Hypothalamus (tissue), 51 donors: ENCODE results near the gene IQUB.
"Not testable (repeated sequence)": the region's sequence is repeated elsewhere in the genome, so short reads cannot be mapped to it uniquely, and the experiment has no call there.

Experiments used
- DNase-seq, 51 donors: peaks; one replicate each; lab custom pipeline; 2025; lab: John Stamatoyannopoulos, UW

IQUB gene

DNA sequence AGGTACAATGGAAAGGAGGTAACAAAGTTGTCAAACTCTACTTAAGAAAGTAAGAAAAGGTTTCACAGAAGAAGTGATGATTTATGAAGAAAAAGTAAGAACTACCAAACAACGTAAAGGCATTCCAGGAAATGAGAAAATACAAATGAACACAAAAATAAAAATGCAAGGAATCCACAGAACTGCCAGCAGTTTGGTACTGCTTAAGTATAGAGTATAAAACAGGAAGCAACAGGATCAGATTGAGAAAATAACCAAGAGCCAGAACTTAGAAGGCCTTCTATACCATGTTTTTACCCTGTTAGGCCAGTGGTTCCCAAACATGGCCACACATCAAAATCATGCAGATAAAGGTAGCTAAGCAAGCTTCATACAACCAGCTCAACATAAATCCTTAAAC is 14.0 kb upstream of the IQUB start:
- DNase-seq = no peak

DNA sequence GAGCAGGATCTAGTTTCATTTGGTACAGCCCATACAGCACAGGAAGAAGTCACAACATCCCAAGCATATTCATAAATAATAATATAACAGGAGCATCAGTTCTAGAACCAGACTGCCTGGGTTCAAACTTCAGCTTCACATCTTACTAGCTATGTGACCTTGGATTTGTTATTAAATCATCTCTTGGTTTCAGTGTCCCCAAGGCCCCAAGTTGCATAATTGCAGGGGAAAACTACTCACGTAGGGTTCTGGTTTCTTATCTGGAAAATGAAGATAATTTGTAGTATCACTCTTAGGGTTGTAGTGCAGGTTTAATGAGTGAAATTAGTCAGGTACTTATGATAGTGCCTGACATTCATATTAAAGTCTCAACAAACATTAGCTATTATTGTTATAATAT is 5.5 kb upstream of the IQUB start:
- no peak for DNase-seq

DNA sequence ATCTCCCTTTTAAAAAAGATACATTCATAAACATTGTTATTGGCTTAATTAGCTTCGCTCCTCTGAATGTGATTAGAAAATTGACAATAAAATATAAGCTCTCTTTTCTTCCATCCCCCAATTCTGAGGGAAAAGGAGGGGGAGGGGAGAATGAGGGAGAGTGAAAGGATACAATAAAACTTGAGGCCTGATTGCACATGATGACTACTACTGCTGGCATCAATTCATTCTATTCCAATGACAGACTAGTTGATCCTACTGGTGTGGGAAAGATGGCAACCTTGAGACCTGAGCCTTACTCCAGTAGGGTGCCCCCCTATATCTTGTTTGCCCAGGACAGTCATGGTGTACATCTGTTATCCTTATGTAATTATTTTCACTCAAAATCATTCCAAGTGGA is 4.5 kb upstream of the IQUB start:
- DNase-seq = no peak

DNA sequence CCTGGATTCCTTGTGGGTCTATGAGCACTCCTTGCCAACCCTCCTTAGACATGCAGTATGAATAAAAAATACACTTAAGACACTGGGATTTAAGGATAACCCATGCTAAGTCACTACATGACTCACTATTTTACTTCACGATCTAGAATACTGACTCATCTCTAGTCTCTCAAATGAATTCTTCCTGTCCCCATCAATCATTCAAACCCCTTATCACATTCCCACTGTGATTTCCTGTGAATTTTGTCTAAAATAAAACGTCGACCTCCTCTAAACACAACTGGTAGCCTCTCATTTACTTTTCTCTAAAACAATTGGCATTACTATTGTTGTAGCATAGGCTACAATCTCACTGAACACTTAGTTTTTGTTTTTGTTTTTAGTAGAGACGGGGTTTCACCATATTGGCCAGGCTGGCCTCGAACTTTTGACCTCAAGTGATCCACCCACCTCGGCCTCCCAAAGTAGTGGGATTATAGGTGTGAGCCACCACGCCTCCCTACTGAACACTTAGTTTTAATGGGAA is 3.9 kb upstream of the IQUB start:
- DNase-seq = no peak

DNA sequence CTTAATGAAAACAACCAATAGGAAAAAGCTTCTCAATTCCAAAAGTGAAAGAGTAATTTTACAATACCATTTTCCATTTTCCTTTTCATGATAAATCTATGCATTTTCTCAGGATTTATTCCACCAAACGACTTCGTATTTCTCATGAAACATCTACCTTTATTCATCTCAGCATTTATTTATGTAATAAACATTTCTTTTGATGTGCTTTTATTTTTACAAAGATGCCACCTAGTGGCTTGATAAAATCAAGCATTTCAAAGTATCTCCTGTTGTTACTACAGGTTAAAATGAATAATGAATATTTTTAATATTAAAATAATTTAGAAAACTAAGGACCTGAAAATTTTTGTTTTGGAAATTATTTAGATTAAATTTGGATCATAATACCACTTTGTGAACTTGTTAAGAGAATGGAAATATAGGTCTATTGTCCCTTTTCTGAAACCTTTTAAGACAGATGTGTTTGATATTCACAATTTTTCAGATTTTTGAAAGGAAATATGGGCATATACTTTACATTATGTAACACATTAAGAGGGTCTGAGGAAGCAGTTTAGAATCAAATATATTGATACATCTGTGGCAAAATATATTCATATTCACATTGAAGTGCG is 2.7 kb upstream of the IQUB start:
- no peak for DNase-seq

DNA sequence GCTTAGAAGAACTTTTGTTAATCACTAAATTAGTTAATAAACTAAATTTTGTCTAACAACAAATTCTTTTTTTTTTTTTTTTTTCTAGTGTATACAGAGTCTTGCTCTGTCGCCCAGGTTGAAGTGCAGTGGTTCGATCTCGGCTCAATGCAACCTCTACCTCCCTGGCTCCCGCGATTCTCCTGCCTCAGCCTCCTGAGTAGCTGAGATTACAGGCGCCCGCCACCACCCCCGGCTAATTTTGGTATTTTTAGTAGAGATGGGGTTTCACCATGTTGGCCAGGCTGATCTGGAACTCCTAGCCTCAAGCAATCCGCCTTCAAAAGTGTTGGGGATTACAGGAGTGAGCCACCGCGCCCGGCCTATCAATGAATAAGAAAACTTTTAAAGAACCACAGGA is 1.1 kb upstream of the IQUB start:
- DNase-seq = peak in 1 of 51 donors; percentile 0

DNA sequence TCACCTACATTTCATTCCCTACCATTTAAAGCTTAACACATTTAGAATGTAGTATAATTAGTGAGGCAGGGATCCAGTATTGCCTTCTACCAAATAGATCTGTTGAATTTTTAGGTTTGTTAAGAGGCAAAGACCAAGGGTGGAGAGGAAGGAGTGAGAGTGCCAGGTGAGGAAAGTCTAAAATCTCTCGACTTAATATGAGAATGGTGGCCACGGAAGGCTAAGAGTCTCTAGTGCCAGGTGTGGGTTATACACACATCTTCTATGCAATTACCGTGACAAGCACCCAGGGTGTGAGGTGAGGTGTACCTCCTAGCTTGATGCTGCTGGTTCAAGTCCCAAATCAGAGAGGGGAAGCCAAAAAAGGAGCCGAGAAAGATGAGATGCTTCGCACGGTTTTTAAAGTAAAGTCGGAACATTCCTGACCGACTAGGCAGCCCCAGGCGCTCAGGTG is 439 bp downstream of the IQUB start:
- peak in 1 of 51 donors; percentile 38 for DNase-seq

DNA sequence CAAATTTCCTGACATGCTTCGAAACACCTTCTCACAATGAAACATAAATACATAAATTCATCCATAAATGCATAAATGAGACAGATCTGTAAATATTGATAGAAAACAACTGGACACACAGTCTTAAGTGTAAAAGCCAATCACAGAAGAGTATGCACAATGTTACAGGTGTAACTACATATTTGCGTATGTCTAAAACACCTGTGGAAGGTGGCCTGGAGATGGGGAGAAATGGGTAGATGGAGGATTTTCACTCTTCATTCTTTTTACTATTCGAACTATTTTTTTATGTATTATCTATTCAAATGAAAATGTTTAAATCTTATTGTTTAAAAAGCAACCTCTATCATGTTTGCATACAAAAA is 860 bp downstream of the IQUB start:
- DNase-seq = no peak

DNA sequence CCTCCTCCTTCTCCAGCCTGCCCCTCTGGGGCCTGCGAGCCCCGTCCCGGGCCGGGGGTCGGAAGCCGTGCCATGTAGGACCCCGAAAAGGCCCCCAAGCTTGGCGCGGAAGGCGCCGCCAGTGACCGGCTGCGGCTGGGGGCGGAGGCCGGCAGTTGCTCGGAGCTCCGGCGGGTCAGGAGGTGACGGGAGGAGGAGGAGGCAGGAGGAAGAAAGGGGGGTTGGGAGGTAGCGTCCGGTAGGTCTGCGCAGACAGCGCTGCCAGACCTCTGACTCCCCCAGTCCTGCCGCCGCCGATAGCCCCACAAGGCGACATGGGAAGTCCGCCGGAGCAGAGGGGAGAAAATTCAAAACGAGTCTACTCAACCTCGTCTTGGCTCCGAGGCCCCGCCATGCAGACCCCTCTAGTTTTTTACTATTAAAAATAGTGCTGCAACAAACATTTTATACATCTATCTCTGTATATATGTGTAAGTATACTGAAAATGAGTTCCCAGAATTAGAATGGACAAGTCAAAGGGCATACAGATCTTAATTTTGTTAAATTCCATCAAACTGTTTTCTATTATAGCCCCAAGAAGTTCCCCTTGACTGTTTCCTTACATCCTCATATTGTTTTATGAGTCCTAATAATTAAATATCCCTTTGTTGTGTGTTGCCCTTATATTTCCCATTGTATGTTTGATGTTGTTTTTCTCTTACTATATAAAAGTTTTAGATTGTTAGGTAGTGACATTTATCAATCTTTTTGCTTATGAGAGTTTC is 1.4 kb downstream of the IQUB start:
- peak in 24 of 51 donors; percentile 2 to 75 (median 6) for DNase-seq

DNA sequence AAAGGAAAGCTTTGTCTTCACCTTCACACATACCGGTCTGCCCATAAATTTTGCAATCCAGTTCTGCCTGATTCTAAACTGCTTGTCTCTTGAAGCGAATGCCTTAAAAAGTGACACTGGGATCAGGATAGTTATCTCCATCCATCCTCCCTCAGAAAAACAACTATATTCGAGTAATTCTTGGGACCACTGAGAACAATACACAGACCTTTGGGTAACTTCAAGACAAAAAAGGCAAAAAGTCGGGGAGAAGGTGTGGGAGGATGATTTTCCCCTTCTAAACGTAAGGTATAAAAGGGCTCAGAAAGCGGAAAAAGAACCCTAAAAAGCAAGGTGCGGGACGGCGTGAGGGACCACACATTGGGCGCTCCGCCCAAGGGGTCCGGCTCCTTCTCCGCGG is 2.1 kb downstream of the IQUB start:
- not testable (repeated sequence) for DNase-seq

DNA sequence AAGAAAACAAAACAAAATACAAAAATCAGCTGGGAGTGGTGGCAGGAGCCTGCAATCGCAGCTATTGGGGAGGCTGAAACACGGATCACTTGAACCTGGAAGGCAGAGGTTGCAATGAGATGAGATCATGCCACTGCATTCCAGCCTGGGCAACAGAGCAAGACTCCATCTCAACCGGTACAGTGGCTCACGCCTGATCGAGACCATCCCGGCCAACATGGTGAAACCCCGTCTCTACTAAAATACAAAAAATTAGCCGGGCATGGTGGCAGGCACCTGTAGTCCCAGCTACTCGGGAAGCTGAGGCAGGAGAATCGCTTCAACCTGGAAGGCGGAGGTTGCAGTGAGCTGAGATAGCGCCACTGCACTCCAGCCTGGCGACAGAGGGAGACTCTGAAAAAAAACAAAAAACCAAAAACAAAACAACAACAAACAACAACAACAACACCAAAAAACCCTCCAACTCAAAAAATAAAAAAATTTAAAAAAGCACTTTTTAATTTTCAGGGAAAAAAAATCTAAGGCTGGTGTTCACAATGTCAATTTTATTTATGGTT is 4.3 kb downstream of the IQUB start:
- not testable (repeated sequence) for DNase-seq

DNA sequence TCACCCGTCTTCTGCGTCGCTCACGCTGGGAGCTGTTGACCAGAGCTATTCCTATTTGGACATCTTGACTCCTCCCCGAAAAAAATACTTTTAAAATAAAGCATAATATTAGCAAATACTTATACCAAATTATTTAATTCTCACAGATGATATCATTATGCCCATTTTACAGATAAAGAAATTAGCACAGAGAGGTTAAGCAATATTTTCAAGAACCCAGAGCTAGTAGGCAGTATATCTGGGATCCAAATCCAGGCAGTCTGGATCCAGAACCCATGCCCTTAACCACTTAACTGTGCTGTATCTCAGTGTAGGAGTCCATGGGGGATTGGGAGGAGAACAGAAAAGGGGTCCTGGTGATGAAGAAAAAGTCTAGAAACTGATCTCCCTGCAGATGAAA is 6.1 kb downstream of the IQUB start:
- DNase-seq = no peak

DNA sequence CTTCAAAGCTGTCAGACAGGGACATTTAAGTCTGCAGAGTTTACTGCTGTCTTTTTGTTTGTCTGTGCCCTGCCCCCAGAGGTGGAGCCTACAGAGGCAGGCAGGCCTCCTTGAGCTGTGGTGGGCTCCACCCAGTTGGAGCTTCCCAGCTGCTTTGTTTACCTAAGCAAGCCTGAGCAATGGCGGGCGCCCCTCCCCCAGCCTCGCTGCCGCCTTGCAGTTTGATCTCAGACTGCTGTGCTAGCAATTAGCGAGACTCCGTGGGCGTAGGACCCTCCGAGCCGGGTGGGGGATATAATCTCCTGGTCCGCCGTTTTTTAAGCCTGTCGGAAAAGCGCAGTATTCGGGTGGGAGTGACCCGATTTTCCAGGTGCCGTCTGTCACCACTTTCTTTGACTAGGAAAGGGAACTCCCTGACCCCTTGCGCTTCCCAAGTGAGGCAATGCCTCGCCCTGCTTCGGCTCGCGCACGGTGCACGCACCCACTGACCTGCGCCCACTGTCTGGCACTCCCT is 6.6 kb downstream of the IQUB start:
- not testable (repeated sequence) for DNase-seq

DNA sequence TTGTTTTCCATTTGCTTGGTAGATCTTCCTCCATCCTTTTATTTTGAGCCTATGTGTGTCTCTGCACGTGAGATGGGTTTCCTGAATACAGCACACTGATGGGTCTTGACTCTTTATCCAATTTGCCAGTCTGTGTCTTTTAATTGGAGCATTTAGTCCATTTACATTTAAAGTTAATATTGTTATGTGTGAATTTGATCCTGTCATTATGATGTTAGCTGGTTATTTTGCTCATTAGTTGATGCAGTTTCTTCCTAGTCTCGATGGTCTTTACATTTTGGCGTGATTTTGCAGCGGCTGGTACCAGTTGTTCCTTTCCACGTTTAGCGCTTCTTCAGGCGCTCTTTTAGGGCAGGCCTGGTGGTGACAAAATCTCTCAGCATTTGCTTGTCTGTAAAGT is 7.9 kb downstream of the IQUB start:
- DNase-seq = not testable (repeated sequence)

DNA sequence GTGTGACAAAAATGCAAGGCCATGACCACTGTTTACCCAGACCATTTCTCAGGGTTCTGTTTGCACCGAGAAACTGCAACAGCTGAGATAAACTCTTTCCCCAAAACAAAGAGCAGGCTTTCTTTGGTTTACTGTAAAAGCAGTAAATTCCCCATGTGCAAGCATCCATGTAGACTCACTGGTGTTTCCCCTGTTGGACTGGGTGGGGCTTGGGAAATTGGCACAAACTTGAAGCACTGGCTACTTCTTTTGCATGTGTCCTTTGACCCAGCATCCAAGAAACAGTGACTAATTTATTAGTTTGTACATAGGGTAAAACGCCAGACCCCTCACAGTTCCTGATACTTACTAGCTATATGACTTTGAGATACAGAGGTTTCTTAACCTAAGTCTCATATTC is 12.3 kb downstream of the IQUB start:
- DNase-seq = no peak

DNA sequence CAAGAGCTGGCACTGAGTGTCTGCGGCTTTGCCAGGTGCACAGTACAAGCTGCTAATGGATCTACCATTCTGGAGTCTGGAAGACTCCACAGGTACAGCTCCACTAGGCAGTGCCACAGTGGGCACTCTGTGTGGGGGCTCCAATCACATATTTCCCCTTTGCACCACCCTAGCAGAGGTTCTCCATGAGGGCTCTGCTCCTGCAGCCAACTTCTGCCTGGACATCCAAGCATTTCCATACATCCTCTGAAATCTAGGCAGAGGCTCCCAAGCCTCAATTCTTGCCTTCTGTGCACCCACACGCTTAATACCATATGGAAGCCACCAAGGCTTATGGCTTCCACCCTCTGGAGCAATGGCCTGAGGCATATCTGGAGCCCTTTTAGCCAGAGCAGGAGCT is 29.2 kb downstream of the IQUB start:
- DNase-seq = no peak

DNA sequence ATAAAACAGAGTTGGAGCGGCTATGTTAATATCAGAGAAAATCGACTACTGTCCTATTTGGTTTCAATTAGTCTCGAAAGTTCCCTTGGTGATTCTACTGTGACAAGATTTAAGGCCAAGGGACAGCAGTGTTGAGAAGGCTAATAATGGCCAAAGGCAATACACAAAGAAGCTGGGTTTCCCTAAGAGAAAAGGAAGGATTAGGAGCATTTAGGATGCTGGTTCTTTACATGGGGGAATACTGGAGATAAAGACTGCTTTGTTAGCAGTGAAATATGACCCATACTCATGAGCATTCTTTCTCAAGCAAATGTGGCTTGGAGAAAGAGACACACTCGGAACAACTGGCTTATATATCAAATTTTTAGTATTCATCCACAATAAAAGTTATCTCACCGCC is 32.2 kb downstream of the IQUB start:
- no peak for DNase-seq

DNA sequence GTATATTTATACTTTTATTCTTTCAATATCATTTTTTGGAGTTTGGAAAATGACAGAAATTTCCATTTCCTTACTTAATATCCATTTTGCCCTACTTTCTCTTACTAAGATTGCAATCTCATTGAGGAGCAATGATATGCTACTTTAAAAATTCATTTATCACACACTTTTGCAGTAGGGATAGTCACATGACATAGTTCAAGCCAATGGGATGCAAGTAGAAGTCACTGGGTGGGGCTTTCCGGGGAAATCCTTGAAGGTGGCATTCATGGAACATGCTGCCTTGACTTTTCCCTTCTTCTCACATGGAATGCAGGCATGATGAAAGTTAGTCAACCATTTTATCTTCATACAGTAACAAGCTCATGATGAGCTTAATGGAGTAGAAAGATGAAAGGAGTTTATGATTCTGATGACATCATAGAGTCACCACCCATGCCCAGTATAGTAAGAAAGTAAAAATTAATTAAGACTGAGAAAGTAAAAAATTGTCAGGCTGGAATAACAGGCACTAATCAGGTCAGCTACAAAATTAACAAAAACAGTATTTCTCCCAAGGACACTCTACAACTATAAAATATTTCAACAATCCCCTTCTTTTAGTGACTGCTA is 33.4 kb downstream of the IQUB start:
- DNase-seq = no peak

DNA sequence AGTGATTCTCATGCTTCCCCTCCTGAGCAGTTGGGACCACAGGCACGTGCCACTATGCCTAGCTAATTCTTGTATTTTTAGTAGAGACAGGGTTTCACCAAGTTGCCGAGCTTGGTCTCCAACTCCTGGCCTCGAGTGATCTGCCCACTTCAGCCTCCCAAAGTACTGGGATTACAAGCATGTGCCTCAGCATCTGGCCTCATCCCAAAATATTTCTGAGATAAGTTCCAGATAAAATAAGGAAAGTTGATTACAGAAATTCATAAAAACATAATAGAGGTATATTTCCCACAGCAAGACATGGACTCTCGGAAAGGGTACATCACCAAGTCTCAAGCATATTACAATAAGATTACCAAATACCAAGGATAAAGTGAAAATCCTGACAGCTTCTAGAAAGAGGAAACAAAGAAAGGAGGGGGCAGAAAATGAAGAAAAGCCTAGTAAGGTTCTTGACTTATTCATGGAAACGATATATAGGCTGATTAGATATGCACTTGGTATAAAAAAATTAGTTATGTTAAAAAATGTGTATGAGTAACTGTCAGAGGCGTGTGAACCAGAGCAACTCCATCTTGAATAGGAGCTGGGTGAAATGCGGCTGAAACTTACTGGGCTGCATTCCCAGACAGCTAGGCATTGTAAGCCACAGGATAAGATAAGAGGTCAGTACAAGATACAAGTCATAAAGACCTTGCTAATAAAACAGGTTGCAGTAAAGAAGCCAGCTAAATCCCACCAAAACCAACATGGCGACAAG is 35.0 kb downstream of the IQUB start:
- DNase-seq = no peak

DNA sequence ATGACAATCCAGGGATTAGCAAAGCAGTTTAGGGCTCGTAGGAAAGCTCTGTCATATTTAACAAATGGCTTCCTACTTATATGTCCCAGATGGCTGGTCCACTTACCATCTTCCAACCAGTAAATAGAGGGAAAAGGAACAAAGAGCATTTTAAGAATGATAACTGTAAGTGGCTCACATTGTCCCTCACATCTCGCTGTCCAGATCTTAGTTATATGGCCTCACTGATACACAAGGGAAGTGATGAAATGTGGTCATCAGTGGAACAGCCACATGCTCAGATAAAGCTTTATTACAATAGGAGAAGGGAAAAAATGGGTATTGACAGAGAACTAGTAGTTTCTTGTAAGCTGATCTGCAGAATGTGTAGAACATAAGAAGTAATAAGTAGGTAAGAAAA is 35.8 kb downstream of the IQUB start:
- DNase-seq = no peak

DNA sequence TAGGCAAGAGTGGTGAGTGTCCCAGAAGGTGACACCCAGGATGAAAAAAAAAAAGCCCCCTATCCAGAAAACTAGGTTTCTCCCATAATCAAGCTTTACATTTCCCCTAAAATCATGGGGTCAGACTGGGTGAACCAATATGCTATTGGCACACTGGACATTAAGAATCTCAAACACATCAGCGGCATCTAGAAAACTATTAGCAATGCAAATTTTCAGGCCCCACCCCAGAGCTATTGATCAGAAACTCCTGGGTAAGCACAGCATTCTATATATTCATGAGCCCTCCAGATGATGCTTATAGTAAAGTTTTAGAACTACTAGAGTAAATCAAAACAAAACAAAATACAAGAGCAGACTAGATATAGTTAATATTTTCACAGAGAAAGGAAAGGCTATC is 36.4 kb downstream of the IQUB start:
- no peak for DNase-seq
